Measurements from ENCODE around the gene CRTC2.

CRTC2 gene

DNA sequence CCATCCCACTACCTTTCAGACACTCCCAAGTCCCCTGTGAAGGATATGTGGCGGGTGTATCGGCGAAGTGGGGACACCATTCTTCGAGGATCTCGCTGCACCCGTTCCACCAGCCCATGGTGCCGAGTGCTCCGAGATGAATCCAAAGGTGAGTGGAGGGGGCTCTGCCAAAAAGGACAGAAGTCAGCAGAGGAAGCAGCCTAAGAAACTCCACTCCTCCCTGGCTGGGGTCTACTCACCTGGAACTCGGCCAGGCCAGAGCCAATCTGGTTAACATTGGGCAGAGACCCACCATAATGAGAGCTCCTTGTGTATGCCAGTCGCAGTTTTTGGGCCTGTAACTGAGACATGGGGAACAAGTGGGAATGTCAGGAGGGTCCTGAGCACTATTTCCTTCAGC is 3.6 kb downstream of the CRTC2 start:
- Histone ChIP-seq H3K27me3 (replicated peaks) (no peaks in the 10 kb centered on the region), H3K27ac (no peak overlapping the region), H3K4me3 (ENCODE audit: low read depth, low read length) (no peak overlapping the region), H3K36me3 (replicated peaks) (peaks cover 36% of the 10 kb centered on the region)
- in situ Hi-C loops (cut with HindIII; ENCODE audit: low pct_ligation_motif_present, low sequenced_read_pairs) = no loop called here
- TF ChIP-seq, protein P1, sequence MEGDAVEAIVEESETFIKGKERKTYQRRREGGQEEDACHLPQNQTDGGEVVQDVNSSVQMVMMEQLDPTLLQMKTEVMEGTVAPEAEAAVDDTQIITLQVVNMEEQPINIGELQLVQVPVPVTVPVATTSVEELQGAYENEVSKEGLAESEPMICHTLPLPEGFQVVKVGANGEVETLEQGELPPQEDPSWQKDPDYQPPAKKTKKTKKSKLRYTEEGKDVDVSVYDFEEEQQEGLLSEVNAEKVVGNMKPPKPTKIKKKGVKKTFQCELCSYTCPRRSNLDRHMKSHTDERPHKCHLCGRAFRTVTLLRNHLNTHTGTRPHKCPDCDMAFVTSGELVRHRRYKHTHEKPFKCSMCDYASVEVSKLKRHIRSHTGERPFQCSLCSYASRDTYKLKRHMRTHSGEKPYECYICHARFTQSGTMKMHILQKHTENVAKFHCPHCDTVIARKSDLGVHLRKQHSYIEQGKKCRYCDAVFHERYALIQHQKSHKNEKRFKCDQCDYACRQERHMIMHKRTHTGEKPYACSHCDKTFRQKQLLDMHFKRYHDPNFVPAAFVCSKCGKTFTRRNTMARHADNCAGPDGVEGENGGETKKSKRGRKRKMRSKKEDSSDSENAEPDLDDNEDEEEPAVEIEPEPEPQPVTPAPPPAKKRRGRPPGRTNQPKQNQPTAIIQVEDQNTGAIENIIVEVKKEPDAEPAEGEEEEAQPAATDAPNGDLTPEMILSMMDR (IDR thresholded peaks at IDR 0.05; ENCODE audit: low read depth, low read length, missing control alignments) = no peak
- no peak for DNase-seq

DNA sequence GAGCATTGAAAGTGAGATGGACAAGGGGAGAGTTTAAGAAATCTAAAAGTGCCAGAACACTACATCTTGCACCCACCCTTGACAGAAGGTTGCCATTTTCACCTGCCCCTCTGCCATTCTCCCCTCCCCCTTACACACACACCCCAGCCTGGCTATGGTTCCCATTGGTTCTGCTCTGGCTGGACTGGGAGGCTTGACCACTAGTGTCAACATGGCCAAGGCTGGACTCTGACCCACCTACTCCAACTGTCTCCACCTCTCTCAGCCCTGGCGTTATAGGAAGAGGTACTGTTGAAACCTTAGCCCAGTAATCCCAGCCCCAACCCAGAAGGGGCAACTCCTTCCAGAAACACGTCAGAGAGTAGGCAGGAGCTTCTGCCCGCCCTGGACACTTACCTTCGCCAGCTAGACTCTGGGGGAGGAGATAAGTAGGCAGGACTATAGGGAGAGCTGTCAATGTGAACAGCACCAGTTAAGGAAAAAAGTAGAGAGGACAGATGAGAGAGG is 4.5 kb downstream of the CRTC2 start:
- no peak overlapping the region for H3K27ac ChIP-seq
- in situ Hi-C loops (cut with HindIII; ENCODE audit: low pct_ligation_motif_present, low sequenced_read_pairs) = no loop called here
- H3K36me3 ChIP-seq (replicated peaks) = peaks cover 42% of the 10 kb centered on the region
- H3K27me3 ChIP-seq (replicated peaks) = no peaks in the 10 kb centered on the region
- no peak overlapping the region for H3K4me3 ChIP-seq (ENCODE audit: low read depth, low read length)
- TF ChIP-seq, protein P1 (IDR thresholded peaks at IDR 0.05; ENCODE audit: low read depth, low read length, missing control alignments) = no peak
- no peak for DNase-seq

DNA sequence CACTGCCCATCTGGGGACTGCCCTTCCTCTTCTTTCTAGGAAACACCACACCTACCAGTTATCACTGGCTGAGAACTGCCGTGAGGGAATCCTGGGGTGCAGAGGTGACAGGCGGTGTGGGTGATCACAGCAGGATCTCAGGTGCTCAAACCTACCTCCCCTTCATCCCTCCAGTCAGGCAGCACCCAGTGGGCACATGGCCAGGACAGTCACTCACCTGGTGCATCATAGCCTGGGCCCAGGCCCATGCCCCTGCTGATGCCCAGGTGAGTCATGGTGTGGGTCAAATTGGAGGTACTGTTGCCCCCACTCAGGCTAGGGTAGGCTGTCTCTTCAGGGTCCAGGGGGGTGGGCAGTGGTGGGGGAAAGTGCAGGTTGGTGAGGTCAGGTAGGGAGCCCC is 6.6 kb downstream of the CRTC2 start:
- TF ChIP-seq, protein P1 (IDR thresholded peaks at IDR 0.05; ENCODE audit: low read depth, low read length, missing control alignments) = no peak
- in situ Hi-C loops (cut with HindIII; ENCODE audit: low pct_ligation_motif_present, low sequenced_read_pairs) = no loop called here
- no peak overlapping the region for H3K27ac ChIP-seq
- no peak for DNase-seq
- H3K27me3 ChIP-seq (replicated peaks) = no peaks in the 10 kb centered on the region
- peaks cover 51% of the 10 kb centered on the region for H3K36me3 ChIP-seq (replicated peaks)
- H3K4me3 ChIP-seq (ENCODE audit: low read depth, low read length) = no peak overlapping the region

DNA sequence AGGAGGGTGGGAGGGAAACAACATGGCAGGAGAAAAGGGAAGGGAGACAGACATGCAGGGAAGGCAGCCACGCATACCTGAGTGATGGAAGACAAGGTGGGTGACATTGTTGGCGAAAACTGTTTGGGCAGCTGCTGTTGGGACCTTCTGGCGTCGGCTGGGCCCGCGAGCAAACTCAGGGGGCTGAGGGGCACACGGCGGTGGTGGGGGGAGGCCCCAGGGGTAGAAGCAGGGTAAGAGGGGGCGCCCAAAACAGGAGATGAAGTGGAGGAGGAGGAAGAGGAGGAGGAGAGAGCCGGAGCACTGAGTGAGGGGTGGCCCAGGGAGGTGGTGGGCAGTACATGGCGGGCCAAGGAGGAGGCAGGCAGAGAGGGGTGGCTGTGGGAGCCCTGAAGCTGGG is 7.2 kb downstream of the CRTC2 start:
- TF ChIP-seq, protein P1 (IDR thresholded peaks at IDR 0.05; ENCODE audit: low read depth, low read length, missing control alignments) = no peak
- in situ Hi-C loops (cut with HindIII; ENCODE audit: low pct_ligation_motif_present, low sequenced_read_pairs) = no loop called here
- Histone ChIP-seq H3K4me3 (ENCODE audit: low read depth, low read length) (no peak overlapping the region), H3K27me3 (replicated peaks) (no peaks in the 10 kb centered on the region), H3K36me3 (replicated peaks) (peaks cover 51% of the 10 kb centered on the region), H3K27ac (no peak overlapping the region)
- DNase-seq = no peak

DNA sequence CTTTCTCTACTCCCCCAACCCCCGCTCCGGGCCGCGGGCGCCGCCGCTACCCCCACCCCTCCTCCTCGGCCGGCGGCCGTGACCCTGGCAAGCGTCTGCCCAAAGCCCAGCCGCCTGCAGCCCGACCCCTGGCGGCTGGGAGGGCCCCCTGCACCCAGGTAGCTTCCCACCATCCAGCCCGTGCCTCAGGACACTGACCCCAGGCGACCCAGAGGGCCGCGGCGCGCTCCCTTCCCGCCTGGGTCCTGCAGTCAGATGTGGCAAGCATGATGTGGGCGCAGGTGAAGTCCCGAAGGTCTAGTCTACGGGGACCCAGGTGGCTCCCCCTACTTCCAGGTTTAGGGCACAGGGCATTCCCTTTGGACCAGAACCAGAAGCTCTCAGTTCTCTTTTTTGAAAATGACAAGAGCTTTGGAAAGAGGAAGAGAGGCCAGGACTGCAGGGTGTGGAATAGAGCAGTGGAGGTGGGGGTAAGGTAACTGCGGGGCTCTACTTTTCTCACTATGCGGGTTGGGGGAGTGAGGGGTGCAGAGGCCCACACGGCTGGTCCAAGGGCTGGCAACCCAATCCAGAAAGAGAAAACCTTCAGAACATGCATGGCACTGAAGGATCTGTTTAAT is 11.7 kb downstream of the CRTC2 start, which contains the start of gene DENND4B:
Gene DENND4B (minus strand): TSS at position 97 of the 620 bp plus-strand sequence. CDS start 2,344 bp downstream, outside the sequence.
- peak within 1 kb of the TSS; percentile 79 for H3K4me3 ChIP-seq (ENCODE audit: low read depth, low read length)
- no peaks in the 10 kb centered on the region for H3K27me3 ChIP-seq (replicated peaks)
- H3K27ac ChIP-seq = peak within 1 kb of the TSS; percentile 81
- TF ChIP-seq, protein P1 (IDR thresholded peaks at IDR 0.05; ENCODE audit: low read depth, low read length, missing control alignments) = peak; percentile 84
- H3K36me3 ChIP-seq (replicated peaks) = peaks cover 37% of the 10 kb centered on the region
- no peak for DNase-seq
- in situ Hi-C loops (cut with HindIII; ENCODE audit: low pct_ligation_motif_present, low sequenced_read_pairs) = no loop called here
